HG02885 (cell line): ENCODE data around the gene AKAP13.
A peak's percentile ranks its signal among the peaks of the same experiment; 100 is the strongest.
"Not testable (repeated sequence)": the region's sequence is repeated elsewhere in the genome, so short reads cannot be mapped to it uniquely, and the experiment has no call there.

Experiments
- ATAC-seq: cut with Tn5 transposase; IDR thresholded peaks from one replicate; pipeline ENCODE4 v1.9.1; 2021; ENCODE audit warnings: mild to moderate bottlenecking; ENCODE audit not compliant: unreplicated experiment, poor library complexity

Gene AKAP13

DNA sequence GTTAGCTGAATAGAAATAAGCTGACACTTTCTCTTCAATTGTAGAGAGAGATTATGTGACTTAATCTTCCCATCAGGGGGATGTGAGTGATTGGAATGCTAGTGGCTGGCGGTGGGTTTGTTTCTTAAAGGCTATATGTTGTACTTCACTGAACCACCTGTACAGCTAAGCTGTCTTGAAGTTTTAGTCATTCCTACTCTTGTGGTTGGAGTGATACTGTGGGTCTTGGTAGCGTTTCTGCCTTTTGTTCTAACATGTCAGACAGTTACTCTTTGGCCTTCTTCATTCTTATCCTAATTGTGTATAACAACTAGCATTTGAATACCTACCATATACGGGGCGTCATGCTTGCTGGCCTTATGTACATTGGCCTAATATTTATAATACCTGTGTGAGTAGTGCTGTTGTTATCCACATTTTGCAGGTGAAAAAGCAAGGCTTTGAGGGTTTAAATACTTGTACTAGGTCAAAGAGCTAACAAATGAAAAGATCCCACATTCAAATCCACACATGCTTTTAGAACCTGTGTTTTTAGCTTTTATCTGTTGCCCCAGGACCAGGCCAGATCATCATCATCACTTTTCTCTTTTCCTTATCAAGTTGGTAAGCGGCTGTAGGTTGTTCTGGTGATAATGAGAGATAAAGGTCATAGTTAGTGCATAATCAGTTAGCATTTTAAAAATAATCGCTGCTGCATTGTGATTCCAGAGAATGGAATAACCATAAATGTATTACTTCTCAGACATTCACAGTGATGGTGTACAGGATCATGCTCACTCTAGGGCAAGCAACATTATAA is 50.2 kb downstream of the AKAP13 start:
- ATAC-seq = peak; percentile 97

DNA sequence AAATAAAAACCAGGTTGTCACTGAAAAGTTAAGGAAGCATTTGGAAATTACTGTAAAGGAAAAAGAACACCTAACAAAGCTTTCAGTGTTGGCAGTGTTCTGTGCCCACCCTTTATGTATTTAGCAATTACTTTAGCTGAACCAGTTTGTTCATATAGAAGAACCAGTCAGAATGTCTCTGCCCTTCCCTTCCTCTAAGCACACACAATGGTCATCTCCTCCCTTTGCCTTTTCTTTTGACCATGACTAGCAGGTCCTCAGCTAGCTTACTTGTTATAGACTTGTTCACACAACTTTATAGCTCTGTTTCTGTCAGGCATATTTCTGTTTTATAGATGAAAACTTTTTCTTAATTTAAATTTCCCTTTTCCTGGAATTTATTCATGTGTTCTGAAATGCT is 59.6 kb downstream of the AKAP13 start:
- no peak for ATAC-seq

DNA sequence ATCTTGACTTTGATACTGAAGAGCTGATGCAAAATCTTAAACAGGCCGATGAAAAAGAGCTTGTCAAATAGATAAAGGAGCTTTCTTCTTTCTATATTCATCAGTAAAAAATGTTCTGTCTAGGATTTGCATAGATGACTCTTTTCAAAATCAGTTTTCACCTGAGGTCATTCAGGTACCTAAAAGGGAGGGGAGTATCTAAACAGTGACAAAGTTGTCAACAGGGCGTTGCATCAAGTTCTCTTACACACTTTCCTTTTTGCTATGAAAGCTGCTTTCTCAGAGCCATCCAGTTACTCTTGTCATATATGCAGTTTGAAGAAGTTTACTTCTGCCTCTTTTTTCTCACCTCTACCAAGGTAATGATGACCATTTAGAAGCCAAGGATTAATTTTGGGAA is 60.0 kb downstream of the AKAP13 start:
- ATAC-seq = peak; percentile 59

DNA sequence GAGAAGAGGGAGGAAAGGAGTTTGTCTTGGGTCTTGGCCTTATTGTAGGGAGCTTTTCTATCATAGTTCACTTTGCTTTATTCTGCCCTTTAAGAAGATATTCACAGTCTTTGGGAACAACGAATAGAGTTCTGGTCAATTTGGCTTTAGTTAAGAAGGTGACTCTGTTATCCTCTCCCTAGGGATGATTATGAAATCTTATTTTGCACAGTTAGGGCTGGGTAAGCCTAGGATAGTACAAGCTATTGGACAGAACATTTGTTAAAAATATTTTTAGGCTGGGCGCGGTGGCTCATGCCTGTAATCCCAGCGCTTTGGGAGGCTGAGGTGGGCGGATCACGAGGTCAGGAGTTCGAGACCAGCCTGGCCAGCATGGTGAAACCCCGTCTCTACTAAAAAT is 61.5 kb downstream of the AKAP13 start:
- not testable (repeated sequence) for ATAC-seq

DNA sequence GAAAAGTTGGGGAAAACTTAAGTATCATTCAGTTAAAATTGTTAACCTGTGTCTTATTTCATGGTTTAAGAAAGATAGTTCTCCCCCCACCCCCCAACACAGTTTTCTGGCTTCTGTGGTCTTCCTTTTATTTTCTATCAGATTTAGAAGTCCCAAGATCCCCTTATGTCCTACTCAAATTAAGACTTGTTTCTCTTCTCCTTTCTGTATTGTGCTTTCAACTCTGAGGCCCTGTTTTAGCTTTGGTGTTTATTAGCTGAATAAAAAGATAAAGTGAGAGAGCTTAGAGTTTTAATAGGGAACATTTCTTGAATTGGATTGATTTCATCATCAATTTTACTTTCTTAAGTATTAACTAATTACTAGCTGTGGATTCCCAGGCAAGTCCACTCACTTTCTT is 62.6 kb downstream of the AKAP13 start:
- ATAC-seq = peak; percentile 53

DNA sequence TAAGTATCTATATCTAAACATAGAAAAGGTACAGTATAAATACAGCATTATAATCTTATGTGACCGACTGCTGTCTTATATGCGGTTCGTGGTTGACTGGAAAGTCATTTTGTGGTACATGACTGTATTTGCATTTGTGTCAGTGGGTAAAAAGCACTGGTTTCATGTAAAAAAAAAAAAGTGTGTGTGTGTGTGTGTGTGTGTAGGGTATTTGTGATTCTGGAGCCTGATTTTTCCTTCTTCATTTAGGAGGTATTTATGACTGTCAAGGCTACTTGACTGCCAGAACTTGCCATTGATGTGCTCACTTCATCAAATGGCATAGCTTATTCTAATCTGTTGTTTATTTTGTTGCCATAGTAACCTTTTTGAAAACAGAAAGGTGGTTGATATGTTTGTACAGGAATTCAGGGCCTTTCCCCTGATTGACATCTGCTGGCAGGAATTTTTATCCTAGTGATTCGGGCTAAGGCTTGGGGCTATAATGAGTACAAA is 63.2 kb downstream of the AKAP13 start:
- peak; percentile 86 for ATAC-seq

DNA sequence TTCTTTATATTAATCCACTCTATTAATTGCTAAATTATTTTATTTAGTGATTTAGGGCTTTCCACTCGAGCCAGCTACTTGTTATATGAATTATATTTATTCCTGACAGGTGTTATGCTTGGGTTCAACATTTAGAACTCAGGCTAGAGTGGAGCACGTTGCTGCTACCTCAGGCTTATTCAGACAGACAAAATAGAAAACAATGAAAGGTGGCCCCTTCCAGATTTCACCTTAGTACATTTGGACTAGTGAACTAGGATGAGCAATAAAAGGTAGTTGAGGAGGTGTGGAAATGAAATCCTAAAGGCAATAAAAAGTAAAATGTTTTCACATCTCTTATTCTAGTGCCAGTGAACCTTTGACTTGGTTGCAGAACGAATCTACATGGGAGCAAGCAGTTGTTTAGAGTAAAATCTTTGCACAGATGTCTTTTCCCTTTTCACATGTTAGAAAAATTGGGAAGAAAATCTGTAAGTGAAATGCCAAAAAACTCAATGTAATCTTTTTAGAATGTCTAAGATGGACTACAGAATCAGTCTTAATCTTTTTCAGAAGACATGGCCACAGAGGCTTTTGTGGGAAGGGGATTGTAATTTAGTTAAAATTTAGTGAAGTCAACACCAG is 63.8 kb downstream of the AKAP13 start:
- ATAC-seq = no peak

DNA sequence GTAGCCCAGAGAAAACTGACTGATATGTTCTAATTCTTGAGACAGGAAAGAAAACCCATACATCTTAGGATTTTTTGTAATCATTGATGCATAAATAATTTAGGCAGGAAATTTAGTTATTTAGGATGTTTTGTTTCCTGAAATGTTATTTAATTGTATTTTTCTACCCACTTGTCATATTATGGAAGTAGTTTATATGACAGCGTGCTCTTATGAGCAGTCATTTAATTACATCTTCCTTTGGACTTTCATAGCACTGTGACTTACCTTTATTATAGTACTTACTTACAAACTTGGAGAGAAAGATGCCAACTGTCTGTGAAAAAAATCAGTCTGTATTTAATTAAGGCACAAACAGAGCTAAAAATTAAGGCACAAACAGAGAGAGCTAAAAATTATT is 65.0 kb downstream of the AKAP13 start:
- no peak for ATAC-seq

DNA sequence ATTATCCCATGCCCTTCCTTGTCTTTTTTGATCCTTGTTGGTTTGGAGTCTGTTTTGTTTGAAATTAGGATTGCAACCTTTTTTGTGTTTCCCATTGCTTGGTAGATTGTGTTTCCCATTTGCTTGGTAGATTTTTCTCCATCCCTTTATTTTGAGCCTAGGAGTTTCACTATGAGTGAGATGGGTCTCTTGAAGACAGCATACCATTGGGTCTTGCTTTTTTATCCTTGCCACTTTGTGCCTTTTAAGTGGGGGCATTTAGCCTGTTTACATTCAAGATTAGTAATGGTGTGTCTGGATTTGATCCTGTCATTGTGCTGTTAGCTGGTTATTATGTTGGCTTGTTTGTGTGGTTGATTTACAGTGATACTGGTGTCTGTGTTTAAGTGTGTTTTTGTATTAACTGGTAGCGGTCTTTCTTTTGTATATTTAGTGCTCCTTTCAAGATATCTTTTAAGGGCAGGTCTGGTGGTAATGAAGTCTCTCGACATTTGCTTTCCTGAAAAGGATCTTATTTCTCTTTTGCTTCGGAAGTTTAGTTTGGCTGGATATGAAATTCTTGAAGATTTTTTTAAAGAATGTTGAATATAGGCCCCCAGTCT is 70.8 kb downstream of the AKAP13 start:
- no peak for ATAC-seq

DNA sequence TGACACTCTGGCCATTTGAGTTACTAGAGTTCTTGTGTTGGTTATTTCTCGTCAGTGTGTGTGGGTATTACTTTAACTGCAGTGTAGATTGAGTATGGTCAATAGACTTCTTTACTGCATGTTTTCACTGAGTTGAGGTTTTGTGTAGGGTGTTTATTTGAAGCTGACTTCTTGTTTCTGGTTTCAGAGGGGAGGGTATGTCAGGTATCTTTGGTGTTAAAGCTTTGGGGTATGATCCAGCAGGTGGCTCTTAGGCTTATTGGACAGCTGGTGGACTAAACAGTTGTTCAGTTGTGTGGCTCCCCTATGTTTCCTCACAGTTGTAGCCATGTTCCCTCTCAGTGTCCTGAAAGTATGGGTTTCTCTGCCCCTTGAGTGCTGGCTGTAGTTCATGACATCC is 72.0 kb downstream of the AKAP13 start:
- ATAC-seq = peak; percentile 47

DNA sequence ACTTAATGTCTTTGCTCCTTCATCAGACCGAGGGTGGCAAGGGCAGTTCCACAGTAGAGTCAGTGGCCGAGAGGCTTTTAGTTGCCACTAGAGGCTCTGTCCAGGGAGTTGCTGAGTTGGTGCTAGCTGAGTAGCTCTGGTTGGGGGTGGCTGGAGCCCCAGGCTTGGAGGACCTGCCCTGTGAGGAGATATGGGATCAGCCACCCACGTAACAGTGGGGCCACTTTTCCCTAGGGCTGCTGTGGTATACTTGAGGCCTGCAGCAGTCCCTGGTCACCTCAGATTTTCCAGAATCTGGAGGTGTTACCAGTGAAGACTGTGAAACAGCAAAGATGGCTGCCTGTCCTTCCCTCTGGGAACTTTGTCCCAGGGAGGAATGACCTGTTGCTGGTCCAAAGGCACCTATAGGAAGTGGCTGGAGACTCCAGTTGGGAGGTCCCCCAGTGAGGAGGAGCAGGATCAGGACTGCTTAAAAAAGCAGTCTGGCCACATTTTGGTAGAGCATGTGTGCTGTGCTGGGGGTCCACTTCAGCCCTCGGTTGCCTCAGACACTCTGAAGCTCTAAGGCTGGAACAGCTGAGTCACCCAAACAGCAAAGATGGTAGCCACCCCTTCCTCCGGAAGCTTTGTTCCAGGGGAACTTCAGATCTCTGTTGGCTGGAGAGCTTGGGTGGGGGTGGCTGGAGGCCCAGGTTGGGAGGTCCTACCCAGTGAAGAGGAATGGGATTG is 72.9 kb downstream of the AKAP13 start:
- no peak for ATAC-seq

DNA sequence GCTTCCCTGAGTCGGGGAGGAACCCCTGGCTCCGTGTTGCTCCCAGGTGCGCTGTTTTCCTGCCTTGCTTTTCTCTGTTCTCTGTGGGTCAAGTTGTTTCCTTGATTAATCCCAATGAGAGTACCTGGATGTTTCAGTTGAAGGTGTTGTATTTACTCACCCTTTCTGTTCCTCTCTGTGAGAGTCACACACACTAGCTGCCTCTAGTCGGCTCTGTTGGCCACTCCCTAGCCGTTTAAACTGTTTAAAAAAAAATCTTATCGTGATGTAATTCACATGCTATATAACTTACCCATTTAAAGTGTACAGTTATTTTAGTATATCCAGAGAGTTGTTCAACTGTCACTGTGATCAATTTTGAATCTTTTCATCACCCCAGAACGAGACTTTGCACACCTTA is 74.0 kb downstream of the AKAP13 start:
- ATAC-seq = no peak

DNA sequence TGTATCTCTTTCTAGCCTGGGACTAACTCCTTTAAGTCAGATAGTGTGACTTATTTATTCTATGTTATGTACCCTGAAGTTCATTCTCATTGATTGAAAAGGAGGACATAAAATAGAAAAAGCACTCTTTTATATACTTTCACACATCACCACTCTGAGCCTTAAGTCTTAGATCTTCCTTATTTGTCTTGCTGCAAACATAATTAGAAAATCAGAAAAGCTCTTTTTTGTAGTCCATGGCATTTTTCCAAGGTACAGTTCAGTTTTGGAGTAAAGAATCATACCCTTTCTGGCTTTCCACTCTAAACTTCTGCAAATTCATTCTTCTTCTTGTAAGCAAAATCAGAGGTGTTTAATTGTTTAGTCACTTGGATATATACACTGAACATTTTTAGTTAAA is 75.5 kb downstream of the AKAP13 start:
- no peak for ATAC-seq

DNA sequence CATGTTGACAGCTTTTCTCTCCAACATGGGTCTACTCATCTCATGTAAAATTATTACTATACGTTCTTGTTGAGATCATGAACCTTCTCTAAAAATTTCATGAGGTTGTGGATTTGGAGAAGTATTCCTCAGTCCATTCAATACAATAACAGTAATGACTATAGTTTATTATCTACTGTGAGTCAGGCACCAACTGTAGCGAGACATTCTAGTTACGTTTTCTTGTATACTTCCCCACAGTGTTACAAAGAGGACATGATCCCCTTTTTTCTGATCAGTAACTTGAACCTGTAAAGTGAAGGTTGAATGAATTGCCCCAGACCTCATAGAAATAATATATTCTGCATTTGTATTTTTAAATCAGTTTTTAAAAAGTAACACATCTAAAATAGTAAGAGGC is 76.4 kb downstream of the AKAP13 start:
- ATAC-seq = peak; percentile 31

DNA sequence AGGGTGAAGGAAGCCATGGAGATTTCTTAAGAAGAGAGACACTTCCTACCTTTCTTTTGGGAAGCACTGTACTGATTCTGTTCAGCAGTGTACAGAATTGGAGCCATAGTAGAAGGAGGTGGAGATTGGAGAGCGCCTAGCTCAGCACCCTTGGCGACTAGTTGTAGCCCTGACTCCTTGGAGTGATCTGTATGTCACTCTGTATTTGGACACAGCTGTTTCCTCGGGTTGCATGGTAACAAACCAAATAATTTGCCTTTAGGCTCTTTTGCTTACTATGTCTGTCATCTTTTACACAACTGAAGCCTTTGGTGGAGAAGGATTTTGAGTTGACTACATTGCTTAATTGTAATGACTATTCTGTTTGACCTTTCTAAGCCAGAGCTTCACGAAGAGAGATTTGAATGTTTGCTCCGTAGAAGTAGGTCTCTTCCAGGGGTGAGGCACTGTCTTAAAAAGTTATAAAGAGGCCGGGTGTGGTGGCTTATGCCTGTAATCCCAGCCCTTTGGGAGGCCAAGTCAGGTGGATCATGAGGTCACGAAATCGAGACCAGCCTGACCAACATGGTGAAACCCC is 77.1 kb downstream of the AKAP13 start:
- peak; percentile 85 for ATAC-seq

DNA sequence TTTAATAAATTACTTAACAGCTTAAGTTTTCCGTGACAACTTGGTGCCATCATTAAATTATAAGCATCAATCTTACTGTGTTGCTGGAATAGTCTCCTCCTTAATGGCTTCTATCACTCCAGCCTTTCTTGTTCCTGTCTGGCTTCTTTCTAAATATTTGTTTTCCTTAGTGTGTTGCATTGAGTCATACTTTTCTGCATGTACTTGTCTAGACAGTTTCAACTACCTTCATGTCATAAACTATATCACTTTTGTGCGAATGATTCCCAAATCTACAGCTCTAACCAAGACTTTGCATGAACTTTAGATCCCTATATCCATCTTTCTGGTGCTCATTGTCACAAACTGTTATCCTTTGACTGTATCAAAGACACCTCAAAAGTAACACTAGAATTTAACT is 78.4 kb downstream of the AKAP13 start:
- ATAC-seq = no peak

DNA sequence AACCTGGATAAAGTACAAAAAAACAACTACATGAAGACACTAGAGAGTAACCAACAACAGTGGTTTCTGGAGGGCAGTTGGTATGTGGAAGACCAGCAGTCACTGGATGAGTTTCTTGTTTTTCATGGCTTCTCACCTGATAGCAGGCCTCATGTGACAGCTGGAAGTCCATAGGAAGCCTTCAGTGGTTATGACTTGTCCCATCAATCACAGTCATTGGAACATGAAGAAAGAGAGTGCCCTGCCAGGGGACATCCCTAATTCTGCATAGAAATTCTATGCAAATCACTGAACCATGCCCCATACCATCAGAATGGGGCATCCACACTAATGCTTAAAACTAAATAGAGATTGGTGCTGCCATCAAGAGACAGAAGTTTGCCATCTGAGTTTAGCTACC is 81.6 kb downstream of the AKAP13 start:
- ATAC-seq = no peak

DNA sequence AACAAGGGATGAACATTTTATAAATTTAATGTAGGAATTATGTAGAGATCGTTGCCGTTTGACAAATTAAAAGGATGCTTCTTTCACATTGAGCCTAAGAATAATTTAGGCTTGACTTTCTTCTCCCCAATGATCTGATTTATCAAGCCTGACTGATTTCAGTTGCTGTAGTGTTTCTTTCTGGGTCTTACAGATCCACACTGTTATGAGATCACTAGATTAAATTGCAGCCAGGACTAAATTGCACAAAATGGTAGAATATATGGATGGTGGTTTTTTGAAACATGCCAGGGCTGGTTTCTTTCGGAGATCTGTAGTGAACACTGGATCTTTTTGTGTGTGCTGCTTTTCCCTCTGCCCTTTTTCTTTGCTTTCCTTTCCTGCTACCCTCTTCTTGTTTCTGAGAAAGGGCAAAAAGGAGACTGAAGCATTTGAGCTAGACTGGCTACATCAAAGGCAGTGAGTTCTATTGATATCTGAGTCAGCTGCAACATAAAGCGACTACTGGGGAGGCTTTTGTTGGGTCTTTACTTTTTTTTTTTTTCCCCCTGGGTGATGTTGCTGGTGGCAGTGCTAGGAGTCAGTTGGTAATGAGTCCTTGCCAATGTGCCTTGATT is 83.0 kb downstream of the AKAP13 start:
- ATAC-seq = no peak

DNA sequence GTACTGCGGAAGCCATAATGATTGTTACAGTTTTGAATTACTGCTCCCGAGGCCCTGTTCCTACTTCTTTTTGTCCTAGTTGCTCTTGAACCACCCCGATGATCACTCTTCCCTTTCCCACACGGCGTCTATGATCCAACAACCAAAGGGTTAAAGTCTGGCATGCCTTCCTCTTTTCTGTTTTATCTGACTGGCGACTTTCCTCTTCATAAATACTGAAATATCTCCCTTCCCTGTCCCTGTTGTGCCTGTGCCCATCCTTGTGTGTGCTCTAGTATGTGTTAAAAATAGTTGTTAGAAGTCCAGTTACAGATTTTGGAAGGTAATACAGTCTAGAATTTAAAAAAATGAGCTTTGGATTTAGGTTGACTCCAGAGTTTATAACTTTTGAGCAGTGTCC is 83.6 kb downstream of the AKAP13 start:
- no peak for ATAC-seq

DNA sequence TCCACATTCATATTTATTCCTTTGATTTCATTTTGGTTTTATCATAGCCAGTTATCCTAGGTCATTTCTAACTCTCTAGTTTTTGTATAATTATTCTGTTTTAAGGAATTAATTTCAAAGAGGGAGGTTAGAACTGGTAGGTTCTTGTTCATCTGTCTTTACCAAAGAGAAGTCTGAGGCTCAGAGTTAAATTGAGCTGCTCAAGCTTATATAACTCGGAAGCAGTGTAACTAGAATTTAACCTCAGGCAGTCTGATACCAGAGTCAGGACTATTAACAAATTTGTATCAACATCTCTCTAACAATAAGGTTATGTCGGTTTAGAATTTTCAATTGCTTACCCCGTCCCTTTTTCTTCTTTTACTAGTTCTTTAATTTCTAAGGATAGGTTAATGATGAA is 84.1 kb downstream of the AKAP13 start:
- ATAC-seq = no peak
